Embryonic facial prominence (tissue), 1 donor: ENCODE results near the gene ITGA11.

Experiments
- DNase-seq: peaks from one replicate; pipeline ENCODE4 v3.0.0-alpha.2; 2016; ENCODE audit errors: extremely low spot score

The ITGA11 gene

DNA sequence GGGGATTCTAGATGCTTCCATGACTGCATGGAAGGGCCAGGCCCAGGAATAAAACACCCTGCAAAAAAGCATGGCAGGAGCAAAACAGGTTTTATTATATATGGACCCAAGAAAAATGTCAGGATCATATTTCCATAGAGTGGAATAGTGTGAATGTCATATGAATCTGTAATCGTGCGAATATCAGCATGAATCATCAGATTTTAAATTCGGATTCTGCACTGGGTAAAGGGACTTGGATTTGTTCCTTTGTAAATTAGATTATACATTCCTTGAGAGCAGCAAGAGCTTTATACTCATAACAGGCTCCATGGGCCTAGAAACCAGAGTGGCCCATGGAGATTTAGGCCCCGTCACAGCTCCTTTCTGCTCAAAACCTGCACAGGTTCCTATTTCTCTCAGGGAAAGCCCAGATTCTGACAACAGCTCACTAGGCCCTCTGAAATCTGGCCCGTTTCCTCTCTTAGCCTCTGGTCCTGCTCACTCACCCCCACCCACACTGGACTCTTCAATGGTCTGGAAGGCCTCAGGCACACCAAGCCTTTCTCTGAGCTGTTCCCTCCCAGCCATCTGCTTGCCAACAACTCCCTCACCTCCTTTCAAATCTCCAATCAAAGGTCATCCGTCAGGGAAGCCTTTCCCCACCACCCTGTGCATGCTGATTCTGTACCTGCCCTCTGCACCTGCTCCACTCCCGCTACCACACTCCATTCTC, 78.4 kb downstream of the ITGA11 start:
- no peak for DNase-seq

DNA sequence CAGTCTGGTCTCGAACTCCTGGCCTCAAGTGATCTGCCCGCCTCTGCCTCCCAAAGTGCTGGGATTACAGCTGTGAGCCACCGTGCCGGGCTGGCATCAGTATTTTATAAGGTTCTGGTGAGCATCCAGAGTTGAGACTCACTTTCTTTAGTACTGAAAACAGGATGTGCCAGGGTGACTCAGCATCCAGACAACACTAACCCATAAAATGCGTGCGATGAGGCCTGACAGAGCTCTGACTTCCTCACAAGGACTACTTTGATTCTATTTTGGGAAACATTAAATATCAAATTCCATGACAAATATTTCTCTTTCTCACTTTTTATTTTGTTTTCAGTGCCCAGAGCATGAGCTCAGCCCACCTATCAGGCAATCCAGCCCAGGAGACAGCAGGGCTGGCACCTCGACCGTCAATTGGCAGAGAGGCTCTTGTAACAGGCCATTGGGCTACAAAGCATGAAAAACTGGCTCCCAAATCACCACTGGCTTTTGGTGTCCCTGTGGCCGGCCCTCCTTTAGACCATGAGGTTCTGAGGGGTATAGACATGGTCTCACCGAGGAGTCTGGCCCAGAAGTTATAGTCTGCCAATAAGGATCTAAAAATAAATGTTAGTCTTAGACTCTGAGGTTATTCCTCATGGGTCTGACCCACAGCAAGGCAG, 79.4 kb downstream of the ITGA11 start:
- no peak for DNase-seq

DNA sequence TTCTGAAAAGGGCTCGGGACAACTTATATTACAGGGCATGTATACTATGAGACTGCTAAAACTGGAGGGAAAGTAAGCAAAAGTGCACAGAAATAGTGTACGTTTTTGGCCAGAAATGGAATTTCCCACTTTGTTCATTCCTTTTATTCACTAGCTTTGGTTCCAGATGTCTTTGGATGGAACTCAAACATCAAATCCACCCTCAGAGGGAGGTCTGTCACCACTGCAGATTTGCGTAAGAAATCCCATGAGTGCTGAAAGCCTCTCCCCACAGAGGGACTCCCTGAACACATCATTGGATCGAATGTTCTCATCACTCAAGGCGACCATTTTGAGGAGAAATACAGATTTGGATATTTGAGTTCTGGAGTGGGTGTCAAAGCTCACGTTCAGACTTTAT, 82.8 kb downstream of the ITGA11 start:
- no peak for DNase-seq

DNA sequence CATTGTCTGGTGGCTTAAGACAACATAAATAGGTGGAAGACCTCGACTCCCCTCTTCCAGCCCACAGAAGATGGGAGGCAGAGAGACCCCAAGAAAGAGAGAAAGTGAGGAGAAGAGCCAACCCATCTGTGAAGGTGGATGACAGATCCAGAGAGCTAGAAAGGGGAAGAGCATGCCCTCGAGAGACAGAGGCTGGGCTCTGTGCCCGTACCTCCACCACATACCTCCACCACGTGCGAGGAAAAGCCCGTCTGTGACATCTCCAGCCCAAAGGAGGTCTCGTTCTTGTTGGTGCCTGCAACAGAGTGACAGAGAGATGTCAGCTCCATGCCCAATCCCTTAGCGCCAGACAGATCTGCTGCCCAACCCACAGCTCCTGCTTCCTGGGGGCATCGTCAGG, 83.4 kb downstream of the ITGA11 start:
- DNase-seq: no peak

DNA sequence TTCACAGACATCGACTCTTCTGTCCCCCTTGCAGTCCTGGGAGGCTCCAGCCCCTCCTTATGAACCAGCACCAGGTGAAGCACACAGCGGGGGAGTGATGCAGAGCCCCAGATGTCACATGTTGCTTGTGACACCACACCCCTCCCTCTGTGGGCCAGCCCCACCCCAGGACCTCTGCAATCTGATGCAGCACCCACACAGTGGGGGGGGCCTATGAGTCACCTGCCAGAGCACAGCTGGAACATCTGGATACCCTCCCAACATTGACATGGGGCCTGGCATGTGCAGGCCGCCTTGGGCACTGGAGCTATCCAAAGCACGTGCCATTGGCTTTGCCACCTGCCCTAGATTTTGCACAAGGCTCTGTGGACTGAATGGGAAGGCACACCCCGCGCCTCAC, 83.9 kb downstream of the ITGA11 start:
- DNase-seq: no peak

- no peak for DNase-seq
Observed at GRCh38 chr15:68347392-68347791, 84.6 kb downstream of the ITGA11 start.

DNA sequence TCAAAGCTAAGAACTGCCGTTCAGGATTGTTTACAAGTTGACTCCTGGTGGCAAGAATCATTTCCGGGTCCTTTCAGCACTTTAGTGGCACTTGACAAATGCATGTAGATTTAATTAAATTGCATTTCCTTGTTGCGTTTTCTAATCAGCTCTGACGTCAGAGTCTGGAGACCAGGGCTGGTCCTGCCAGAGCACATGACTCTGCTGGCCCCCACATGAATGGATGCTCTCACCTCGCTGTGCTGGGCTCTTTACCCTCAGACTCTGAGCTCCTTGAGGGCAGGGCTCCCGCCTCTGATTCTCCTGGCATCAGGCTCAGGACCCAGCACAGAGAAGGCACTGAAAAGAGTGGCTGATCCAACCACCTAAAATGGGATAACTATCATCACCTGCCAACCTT, 85.0 kb downstream of the ITGA11 start:
- no peak for DNase-seq

DNA sequence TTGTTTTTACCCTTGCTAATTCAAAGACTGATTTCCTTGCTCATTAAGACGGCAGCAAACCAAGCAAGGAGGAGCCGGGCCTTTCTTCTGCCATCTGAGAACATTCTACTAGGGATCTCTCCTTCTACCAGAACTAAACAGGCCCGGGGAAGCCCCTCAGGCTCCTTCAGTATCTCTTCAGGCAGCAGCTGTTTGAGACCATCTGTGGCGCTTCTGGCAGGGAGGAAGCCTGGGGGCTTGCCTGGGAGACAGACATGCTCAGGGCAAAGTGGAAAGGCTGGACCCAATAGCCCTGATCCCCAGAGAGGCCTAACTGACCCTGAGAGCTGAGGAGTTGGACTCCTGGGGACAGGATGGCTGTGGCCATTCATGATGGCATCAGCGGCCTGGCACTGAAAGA, 86.5 kb downstream of the ITGA11 start:
- no peak for DNase-seq

GRCh38 chr15:68344600-68344999, 87.4 kb downstream of the ITGA11 start:
- no peak for DNase-seq

GRCh38 chr15:68343579-68344225, 88.3 kb downstream of the ITGA11 start:
- no peak for DNase-seq

DNA sequence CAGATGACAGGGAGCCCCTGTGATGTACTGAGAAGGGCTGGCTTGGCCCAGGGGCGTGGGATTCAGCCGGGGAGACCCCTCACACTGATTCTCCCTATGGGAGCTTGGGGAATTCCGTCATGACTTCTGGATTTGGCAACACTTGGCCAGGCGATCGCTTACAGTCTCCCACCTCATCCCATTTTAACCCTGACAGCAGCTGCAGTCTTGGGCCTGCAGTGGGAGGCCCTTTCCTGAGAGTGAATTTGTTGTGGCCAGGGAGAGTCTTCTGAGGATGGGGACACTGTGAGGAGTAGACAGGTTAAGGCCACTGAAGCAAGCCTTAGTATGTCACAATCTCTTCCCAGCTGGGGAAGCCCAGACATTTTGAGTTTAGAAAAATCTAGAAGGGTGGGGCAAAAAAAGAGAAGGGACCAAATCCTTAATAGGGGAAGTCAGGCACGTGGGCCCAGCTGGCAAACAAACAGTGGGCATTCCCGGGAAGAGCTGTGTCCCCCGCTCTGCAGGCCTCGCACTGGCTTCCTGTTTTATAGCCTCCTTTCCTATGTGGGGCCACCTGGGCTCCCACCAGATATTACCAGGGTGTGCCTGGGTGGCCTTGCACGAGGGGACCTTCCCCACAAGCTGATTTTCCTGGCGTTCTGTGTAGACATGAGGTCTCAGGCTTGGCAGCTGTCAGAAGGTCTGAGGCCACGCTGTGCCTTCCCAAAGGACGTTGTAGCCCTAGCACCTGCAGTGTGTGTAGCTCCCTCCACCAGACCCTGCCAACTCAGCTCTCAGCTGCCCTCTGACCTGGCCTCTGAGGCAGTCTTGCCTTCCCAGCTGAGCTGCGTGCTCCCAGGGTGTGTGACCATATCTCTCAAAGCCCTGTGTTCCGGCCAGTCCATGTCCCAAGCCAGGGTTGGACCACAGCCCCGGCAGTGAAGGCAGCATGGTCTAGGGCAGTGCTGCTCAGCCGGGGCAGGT, 89.9 kb downstream of the ITGA11 start:
- DNase-seq: no peak

- no peak for DNase-seq
Observed at GRCh38 chr15:68340726-68341671, 91.0 kb downstream of the ITGA11 start.

- no peak for DNase-seq
Observed at GRCh38 chr15:68339481-68339880, 92.5 kb downstream of the ITGA11 start.

DNA sequence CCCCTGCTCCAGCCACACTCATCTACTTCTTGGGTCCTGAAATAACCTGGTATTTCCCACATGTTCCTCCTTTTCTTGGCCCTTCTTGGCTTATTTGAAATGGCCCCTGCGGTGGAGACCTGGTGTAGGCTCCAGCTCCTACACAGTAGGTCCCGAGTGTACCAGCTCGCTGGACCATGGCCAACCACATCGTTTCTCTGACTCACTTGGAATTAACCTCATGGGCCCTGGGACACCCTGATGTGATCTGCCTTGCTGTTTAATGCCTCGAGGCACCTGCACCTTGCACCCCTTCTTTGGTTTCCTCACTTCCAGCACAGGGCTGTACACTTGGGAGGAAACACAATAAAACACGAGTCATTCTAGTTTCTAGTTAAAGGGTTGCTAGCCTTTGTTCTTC, 94.1 kb downstream of the ITGA11 start:
- DNase-seq: no peak

GRCh38 chr15:68336516-68336915, 95.4 kb downstream of the ITGA11 start:
- DNase-seq: no peak

DNA sequence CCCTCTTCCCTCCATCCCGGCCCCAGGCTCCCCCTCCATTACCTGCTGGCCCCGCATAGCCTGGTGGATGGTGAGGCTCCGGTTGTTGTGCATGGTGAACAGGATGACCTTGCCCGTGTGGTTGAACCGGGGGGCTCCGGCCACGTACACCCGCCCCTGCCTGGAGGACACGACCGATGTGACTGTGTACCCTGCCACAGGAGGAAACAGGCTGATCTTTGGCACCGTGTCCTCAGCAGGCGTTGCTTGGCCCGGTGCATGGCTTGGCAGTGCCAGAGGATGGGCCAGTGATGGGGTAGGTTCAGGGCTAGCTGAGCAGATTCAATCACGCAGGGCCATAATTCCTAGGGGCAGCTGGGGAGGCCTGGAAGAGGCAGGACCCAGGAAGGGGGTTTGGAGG, 96.3 kb downstream of the ITGA11 start:
- no peak for DNase-seq

- DNase-seq: no peak
Observed at GRCh38 chr15:68335251-68335650, 96.7 kb downstream of the ITGA11 start.

GRCh38 chr15:68334661-68335124, 97.3 kb downstream of the ITGA11 start:
- DNase-seq: no peak

DNA sequence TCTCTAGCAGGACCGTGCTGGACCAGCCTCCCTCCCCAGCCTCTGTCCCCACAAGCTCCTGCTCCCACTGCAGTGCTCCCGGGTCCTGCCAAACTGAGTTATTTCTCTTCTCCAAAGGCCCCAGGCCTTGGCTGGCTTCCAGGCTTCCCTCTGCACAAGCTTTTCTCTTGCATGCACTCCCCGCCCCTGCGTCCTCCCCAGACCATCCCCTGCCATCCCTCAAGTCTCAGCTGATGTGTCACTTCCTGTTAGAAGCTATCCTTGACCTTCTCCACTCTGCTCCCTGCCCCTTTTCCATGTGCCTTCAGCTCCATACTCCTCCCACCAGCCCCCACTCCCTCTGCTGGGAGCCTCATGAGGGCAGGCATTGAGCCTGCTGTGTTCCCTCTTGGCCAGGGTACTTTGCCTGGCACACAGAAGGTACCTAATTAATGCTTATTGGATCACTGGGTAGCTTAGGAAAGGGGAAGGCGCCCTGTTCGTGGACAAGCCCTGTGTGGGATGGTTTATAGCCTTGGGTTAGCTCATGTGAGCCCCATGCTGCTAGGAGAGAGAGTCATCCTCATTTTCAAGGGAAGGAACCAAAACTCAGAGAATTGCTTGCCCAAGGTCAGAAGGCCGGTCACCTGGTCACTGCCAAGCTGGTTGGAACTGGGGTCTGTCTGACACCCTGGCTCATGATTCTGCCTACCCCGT, 98.0 kb downstream of the ITGA11 start:
- DNase-seq: no peak

- DNase-seq: no peak
Observed at GRCh38 chr15:68332266-68332665, 99.7 kb downstream of the ITGA11 start.
